Activated effector memory CD4-positive, alpha-beta T cell treated with anti-CD3 and anti-CD28 coated beads, Interleukin-2, amount 50 U/mL, for 16 hours (primary cell): ENCODE results near the gene GALNT15.
A peak's percentile ranks its signal among the peaks of the same experiment; 100 is the strongest.

Experiments used
- DNase-seq: peaks from one replicate; pipeline ENCODE4 v3.0.0-alpha.2; 2020

GALNT15 gene

GRCh38 chr3:16233806-16234205, 59.3 kb downstream of the GALNT15 start:
- no peak for DNase-seq

GRCh38 chr3:16234281-16234680, 59.8 kb downstream of the GALNT15 start:
- DNase-seq = no peak

- DNase-seq = no peak
Observed at GRCh38 chr3:16236030-16236639, 61.7 kb downstream of the GALNT15 start.

- no peak for DNase-seq
Observed at GRCh38 chr3:16236856-16237393, 62.4 kb downstream of the GALNT15 start.

GRCh38 chr3:16239086-16239770, 64.7 kb downstream of the GALNT15 start:
- DNase-seq = no peak

GRCh38 chr3:16239780-16240179, 65.3 kb downstream of the GALNT15 start:
- DNase-seq = no peak

- no peak for DNase-seq
Observed at GRCh38 chr3:16240229-16241023, 65.9 kb downstream of the GALNT15 start.

- no peak for DNase-seq
Observed at GRCh38 chr3:16241225-16241624, 66.7 kb downstream of the GALNT15 start.

GRCh38 chr3:16242177-16242576, 67.7 kb downstream of the GALNT15 start:
- no peak for DNase-seq

GRCh38 chr3:16243706-16244490, 69.4 kb downstream of the GALNT15 start:
- no peak for DNase-seq

GRCh38 chr3:16245609-16246008, 71.1 kb downstream of the GALNT15 start:
- DNase-seq = no peak

GRCh38 chr3:16247282-16248061, 73.0 kb downstream of the GALNT15 start:
- peak; percentile 89 for DNase-seq

GRCh38 chr3:16248556-16248955, 74.1 kb downstream of the GALNT15 start:
- DNase-seq = no peak

- no peak for DNase-seq
Observed at GRCh38 chr3:16249336-16249735, 74.9 kb downstream of the GALNT15 start.

- DNase-seq = no peak
Observed at GRCh38 chr3:16249886-16250285, 75.4 kb downstream of the GALNT15 start.

GRCh38 chr3:16251316-16252085, 77.0 kb downstream of the GALNT15 start:
- DNase-seq = no peak

- DNase-seq = no peak
Observed at GRCh38 chr3:16252243-16252978, 77.9 kb downstream of the GALNT15 start.

- no peak for DNase-seq
Observed at GRCh38 chr3:16252988-16253387, 78.5 kb downstream of the GALNT15 start.

GRCh38 chr3:16253601-16254000, 79.1 kb downstream of the GALNT15 start:
- DNase-seq = no peak

GRCh38 chr3:16254916-16255315, 80.4 kb downstream of the GALNT15 start:
- DNase-seq = no peak

GRCh38 chr3:16255326-16255725, 80.8 kb downstream of the GALNT15 start:
- no peak for DNase-seq
